Stomach (tissue), 8 donors: ENCODE measurements around the gene H2BK1. TPM values are rescaled to one million over a fixed set of nuclear protein-coding genes. Genes with fewer than 3 reads are reported as not detected.

Experiments used
- polyA plus RNA-seq, 3 donors: library from polyadenylated mRNA; stranded (reverse); fragments of 200-250 nt; gene quantifications; one replicate each; pipeline ENCODE4 v1.2.3, GENCODE V29; 2013
- total RNA-seq, 5 donors: library from RNA; depleted of rRNA; stranded (reverse); fragments of >200 nt; gene quantifications; one replicate each; pipeline versions ENCODE4 v1.1.0 to v1.2.3, GENCODE V29; 2014 to 2016
- donor health status: healthy with polysubstance abuse.
- donor health status: Bipolar disorder and iron deficiency.
- donor health status: healthy.

Gene H2BK1
- total and polyA plus RNA-seq, 8 donors: not detected

Other genes starting within 250 kb of the H2BK1 start
- 10 to 100 TPM in 2 of 5 donors, 1 to 10 TPM in 3; 4.5 to 77.7 (median 8.8) TPM for gene KCNH2, start 232.2 kb downstream of the H2BK1 start, total RNA-seq
- gene KCNH2, start 232.2 kb downstream of the H2BK1 start, polyA plus RNA-seq: 10 to 100 TPM in 1 of 3 donors, 1 to 10 TPM in 2; 4.0 to 13.4 (median 4.2) TPM
- 10 to 100 TPM in 3 of 5 donors, 1 to 10 TPM in 2; 6.2 to 45.1 (median 27.7) TPM for gene NOS3, start 219.5 kb downstream of the H2BK1 start, total RNA-seq
- gene NOS3, start 219.5 kb downstream of the H2BK1 start, polyA plus RNA-seq: 1 to 10 TPM; 2.5 to 5.3 (median 4.4) TPM
- 10 to 100 TPM in 1 of 5 donors, under 1 TPM in 1, not detected in 3; 0.55 to 33.0 TPM for gene ATG9B, start 186.0 kb downstream of the H2BK1 start, total RNA-seq
- gene ATG9B, start 186.0 kb downstream of the H2BK1 start, polyA plus RNA-seq: 10 to 100 TPM in 1 of 3 donors, under 1 TPM in 1, not detected in 1; 0.31 to 17.1 TPM
- gene ABCB8, start 182.0 kb downstream of the H2BK1 start, total RNA-seq: 10 to 100 TPM; 14.1 to 57.2 (median 33.9) TPM
- gene ABCB8, start 182.0 kb downstream of the H2BK1 start, polyA plus RNA-seq: 10 to 100 TPM in 1 of 3 donors, 1 to 10 TPM in 2; 9.5 to 19.1 (median 10.0) TPM
- 10 to 100 TPM in 2 of 5 donors, under 1 TPM in 3; 0.29 to 25.9 (median 0.43) TPM for gene ASIC3, start 162.0 kb downstream of the H2BK1 start, total RNA-seq
- 1 to 10 TPM; 2.7 to 4.7 (median 3.7) TPM for gene ASIC3, start 162.0 kb downstream of the H2BK1 start, polyA plus RNA-seq
- gene CDK5, start 152.6 kb downstream of the H2BK1 start, total RNA-seq: 10 to 100 TPM in 2 of 5 donors, 1 to 10 TPM in 1, under 1 TPM in 1, not detected in 1; 0.87 to 46.1 (median 11.0) TPM
- 10 to 100 TPM in 2 of 3 donors, 1 to 10 TPM in 1; 8.3 to 13.3 (median 11.8) TPM for gene CDK5, start 152.6 kb downstream of the H2BK1 start, polyA plus RNA-seq
- 100 to 1,000 TPM in 4 of 5 donors, 10 to 100 TPM in 1; 65.9 to 296 (median 128) TPM for gene SLC4A2, start 150.9 kb downstream of the H2BK1 start, total RNA-seq
- gene SLC4A2, start 150.9 kb downstream of the H2BK1 start, polyA plus RNA-seq: 100 to 1,000 TPM; 121 to 157 (median 124) TPM
- gene FASTK, start 129.7 kb downstream of the H2BK1 start, total RNA-seq: 100 to 1,000 TPM in 3 of 5 donors, 10 to 100 TPM in 2; 40.0 to 415 (median 116) TPM
- gene FASTK, start 129.7 kb downstream of the H2BK1 start, polyA plus RNA-seq: 100 to 1,000 TPM in 2 of 3 donors, 10 to 100 TPM in 1; 70.3 to 149 (median 129) TPM
- gene TMUB1, start 127.0 kb downstream of the H2BK1 start, total RNA-seq: 10 to 100 TPM; 12.7 to 78.2 (median 42.9) TPM
- 10 to 100 TPM; 69.6 to 86.8 (median 72.4) TPM for gene TMUB1, start 127.0 kb downstream of the H2BK1 start, polyA plus RNA-seq
- 100 to 1,000 TPM in 2 of 5 donors, 10 to 100 TPM in 3; 32.5 to 342 (median 83.9) TPM for gene AGAP3, start 124.0 kb downstream of the H2BK1 start, total RNA-seq
- 10 to 100 TPM; 36.0 to 60.8 (median 45.8) TPM for gene AGAP3, start 124.0 kb downstream of the H2BK1 start, polyA plus RNA-seq
- not detected for gene GBX1, start 42.8 kb downstream of the H2BK1 start, total RNA-seq
- not detected for gene GBX1, start 42.8 kb downstream of the H2BK1 start, polyA plus RNA-seq
- not detected for gene ASB10, start 23.2 kb downstream of the H2BK1 start, total RNA-seq
- gene ASB10, start 23.2 kb downstream of the H2BK1 start, polyA plus RNA-seq: under 1 TPM in 1 of 3 donors, not detected in 2; 0.05 TPM
- 10 to 100 TPM in 3 of 5 donors, 1 to 10 TPM in 2; 5.2 to 28.0 (median 13.4) TPM for gene ABCF2, start 16.7 kb upstream of the H2BK1 start, total RNA-seq
- gene ABCF2, start 16.7 kb upstream of the H2BK1 start, polyA plus RNA-seq: 10 to 100 TPM; 14.3 to 16.3 (median 16.1) TPM
- gene CHPF2, start 22.0 kb upstream of the H2BK1 start, total RNA-seq: 100 to 1,000 TPM in 1 of 5 donors, 10 to 100 TPM in 4; 12.8 to 100 (median 66.9) TPM
- gene CHPF2, start 22.0 kb upstream of the H2BK1 start, polyA plus RNA-seq: 10 to 100 TPM in 2 of 3 donors, 1 to 10 TPM in 1; 5.8 to 15.5 (median 13.8) TPM
- 100 to 1,000 TPM in 1 of 5 donors, 10 to 100 TPM in 4; 11.6 to 105 (median 22.5) TPM for gene SMARCD3, start 38.2 kb upstream of the H2BK1 start, total RNA-seq
- 10 to 100 TPM; 27.4 to 43.5 (median 38.6) TPM for gene SMARCD3, start 38.2 kb upstream of the H2BK1 start, polyA plus RNA-seq
- gene NUB1, start 131.3 kb upstream of the H2BK1 start, total RNA-seq: 100 to 1,000 TPM in 1 of 5 donors, 10 to 100 TPM in 4; 16.3 to 121 (median 40.0) TPM
- 10 to 100 TPM; 22.2 to 31.6 (median 26.5) TPM for gene NUB1, start 131.3 kb upstream of the H2BK1 start, polyA plus RNA-seq
- 10 to 100 TPM in 1 of 5 donors, 1 to 10 TPM in 4; 1.2 to 15.8 (median 6.2) TPM for gene WDR86, start 199.6 kb upstream of the H2BK1 start, total RNA-seq
- gene WDR86, start 199.6 kb upstream of the H2BK1 start, polyA plus RNA-seq: 1 to 10 TPM; 2.2 to 7.5 (median 4.1) TPM
- not detected for gene CRYGN, start 229.7 kb upstream of the H2BK1 start, total RNA-seq
- not detected for gene CRYGN, start 229.7 kb upstream of the H2BK1 start, polyA plus RNA-seq